ENCODE results near the gene C1QA.
"Not testable (repeated sequence)": the region's sequence is repeated elsewhere in the genome, so short reads cannot be mapped to it uniquely, and the experiment has no call there.

DNA sequence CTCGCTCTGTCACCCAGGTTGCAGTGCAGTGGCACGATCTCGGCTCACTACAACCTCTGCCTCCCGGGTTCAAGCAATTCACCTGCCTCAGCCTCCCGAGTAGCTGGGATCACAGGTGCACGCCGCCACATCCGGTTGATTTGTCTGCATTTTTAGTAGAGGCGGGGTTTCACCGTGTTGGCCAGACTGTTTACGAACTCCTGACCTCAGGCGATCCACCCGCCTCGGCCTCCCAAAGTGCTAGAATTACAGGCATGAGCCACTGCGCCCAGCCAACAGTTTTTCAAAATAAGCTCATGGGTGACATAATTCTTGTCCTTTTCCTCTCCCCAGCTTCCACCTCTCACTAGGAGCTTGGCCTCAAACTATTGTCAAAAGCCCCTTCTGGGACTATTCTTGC is 39.7 kb downstream of the C1QA start:
- TF ChIP-seq, protein P1, sequence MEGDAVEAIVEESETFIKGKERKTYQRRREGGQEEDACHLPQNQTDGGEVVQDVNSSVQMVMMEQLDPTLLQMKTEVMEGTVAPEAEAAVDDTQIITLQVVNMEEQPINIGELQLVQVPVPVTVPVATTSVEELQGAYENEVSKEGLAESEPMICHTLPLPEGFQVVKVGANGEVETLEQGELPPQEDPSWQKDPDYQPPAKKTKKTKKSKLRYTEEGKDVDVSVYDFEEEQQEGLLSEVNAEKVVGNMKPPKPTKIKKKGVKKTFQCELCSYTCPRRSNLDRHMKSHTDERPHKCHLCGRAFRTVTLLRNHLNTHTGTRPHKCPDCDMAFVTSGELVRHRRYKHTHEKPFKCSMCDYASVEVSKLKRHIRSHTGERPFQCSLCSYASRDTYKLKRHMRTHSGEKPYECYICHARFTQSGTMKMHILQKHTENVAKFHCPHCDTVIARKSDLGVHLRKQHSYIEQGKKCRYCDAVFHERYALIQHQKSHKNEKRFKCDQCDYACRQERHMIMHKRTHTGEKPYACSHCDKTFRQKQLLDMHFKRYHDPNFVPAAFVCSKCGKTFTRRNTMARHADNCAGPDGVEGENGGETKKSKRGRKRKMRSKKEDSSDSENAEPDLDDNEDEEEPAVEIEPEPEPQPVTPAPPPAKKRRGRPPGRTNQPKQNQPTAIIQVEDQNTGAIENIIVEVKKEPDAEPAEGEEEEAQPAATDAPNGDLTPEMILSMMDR (IDR thresholded peaks at IDR 0.05): not testable (repeated sequence)
- TF ChIP-seq POLR2A (IDR thresholded peaks at IDR 0.05): not testable (repeated sequence)
